GM18870 (cell line): ENCODE measurements around the gene TTLL5.

ENCODE experiments used
- ATAC-seq: cut with Tn5 transposase; IDR thresholded peaks from one replicate; pipeline ENCODE4 v1.9.1; 2021; ENCODE audit warnings: moderate library complexity; ENCODE audit not compliant: unreplicated experiment

Gene TTLL5

GRCh38 chr14:75794615-75795038 lies 133.6 kb downstream of the TTLL5 start:
- ATAC-seq, result no peak

DNA sequence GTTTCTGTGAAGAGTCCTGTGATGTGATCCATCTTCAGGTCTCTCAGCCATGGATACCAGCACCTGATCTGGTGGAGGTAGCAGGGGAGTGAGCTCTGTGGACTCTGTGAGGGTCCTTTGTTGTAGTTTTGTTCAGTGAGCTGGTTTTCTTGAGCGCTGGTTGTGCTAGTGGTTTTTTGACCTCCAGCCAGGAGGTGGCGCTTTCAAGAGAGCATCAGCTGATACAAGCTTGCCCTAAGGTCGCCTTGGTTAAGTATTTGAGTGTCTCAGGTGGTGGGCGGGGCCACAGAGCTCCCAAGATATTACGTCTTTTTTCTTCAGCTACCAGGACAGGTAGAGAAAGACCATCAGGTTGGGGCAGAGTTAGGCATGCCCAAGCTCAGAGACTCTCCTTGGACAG lies 139.7 kb downstream of the TTLL5 start:
- ATAC-seq, result no peak

GRCh38 chr14:75802486-75802885 lies 141.4 kb downstream of the TTLL5 start:
- no peak for ATAC-seq

DNA sequence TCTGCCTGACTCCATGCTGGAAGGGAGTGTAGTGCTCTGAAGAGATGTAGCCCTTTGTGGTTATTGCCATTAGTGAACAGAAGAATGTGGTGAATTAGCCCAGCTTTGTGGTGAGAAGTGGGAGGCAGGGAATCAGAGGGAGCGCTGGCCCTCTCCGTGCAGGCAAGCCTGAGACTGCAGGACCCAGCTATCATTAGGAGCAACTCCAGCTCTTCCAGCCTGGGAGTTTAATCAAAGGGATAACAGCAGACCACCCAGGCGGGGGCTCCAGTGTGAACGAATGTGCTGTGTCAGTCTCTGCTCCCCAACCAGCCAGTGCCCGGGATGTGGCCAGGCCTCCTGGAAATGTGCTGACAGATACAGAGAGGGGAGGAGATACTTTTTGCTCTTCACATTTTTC lies 142.7 kb downstream of the TTLL5 start:
- ATAC-seq, result no peak

DNA sequence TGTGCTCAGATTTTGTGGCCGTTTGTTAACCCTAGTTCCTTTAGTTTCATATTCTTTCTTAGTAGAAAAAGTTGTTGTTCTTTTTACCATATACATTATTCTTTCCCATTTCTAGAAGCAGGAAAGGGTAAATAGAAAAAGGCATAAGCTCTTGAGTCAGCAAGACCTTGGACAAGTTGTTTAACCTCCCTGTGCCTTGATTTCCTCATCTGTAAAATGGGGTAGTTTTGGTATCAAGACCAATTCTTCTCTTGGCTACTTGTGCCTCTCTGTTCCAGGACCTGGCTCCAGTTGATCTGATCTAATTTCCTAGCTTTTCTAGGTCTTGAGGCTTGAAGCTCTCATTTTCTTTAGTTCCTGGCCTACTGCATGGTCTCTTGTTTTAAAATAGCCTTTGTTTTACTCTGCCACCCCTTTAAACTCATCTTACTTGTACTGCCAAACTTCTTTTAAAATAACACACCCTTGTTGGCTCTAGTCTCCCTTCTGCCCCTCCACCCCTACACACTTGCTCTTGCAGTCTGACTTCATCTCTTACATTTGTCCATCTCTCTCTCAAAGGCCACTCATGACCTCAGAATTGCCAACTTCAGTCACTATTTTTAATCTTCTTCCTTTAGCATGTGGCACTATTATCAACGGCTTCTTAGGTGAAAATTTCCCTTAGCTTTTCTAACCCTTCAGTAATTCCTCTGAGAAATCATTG lies 143.7 kb downstream of the TTLL5 start:
- no peak for ATAC-seq

DNA sequence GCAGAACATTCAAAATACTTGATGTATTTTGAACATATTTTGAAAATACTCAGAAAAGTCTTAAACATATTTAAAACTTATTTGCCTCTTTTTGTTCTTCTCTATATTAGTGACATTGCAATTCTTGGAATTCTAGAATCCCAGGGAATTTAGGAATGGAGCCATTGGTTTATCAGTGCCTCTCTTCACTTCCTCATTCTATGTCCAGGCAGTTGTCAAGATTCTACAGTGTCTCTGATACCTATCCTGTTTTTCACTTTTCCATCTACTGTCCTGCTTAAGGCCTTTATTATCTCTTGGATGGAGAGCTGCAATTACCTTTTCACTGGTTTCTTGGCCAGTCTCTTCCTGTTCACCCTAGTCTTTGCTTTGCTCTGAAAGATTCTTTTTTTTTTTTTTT lies 144.6 kb downstream of the TTLL5 start:
- ATAC-seq, result no peak

- ATAC-seq, result no peak
Measured at GRCh38 chr14:75806352-75806832, 145.3 kb downstream of the TTLL5 start.

DNA sequence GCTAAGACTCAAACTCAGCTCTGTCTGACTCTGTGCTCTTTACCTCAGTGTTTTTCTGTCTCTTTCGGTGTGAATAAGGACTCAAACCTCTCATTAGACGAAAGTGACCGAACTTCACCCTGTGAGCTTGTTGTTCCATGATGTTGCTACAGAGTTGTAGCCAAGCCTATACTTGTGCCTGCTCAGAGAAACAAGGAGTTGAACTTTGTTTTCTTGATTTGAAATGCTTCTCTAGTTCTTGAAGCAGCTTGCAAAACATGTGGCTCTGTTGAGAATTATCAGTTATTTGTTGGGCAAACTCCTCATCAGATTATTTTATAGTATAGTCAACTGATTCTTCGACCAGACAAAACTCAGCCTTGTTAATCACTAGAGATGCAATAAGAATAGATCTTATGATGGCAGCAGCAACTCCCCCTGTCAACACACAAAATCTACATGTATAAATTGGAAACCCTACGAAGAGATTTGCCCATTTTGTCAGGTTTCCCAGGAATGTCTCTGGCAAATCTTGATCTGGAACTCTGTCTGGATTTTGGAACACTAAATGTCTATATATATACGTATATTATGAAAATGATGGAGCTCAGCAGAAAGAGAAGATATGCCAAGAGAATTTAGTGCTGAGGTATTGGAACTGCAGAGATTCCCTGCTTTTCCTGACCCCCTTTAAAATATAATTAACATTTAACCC lies 146.8 kb downstream of the TTLL5 start:
- ATAC-seq, result no peak

DNA sequence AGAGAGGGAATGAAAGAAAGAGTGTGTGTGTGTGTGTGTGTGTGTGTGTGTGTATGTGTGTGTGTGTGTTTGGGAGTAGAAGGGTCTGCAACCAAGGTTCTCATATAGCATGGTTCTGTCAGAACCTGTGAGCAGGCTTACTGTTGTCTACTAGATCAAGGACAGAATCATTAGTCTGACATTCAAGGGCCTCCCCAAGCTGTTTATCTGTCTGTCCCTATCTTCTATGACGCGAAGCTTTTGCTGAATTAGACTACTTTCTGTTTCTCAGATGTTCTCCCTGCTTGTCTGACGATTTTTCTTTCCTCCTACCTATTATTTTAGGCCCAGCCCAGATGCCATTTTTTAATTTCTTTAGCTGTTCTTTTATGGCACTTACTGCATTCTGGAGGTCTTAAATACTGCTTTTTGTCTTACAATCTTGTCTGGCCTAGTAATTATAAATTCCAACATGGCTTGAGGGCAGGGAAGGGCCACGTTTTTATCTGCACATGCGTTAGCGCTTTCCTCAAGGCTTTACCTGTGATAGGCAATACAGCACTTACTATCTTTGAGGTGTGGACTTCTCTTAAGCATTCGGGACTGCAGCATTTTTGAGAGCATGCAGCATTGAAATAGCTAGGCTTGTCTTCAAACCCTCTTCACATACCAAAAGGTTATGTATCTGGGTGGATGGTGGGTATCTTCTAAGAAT lies 150.2 kb downstream of the TTLL5 start:
- ATAC-seq, result no peak

- no peak for ATAC-seq
Measured at GRCh38 chr14:75811872-75812499, 150.9 kb downstream of the TTLL5 start.

- ATAC-seq, result no peak
Measured at GRCh38 chr14:75812622-75813021, 151.6 kb downstream of the TTLL5 start.

DNA sequence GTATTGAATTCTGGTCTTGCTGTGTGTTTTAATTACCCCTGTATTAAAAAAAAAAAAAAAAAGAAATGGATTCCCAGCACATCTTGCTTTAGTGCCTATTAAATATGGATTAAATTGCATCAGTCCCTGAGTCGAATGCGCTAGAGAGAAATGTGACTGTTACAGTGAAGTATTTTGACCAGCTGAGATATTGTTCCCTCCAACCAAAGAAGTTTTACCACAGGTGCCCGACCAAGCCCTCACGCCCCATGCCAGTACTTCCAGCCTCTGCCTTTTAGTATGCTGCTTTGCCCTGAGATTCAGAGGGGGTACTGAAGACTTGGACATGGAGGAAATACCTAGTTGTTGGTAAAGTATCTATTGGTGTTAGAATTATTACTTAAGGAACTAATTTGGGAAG lies 159.7 kb downstream of the TTLL5 start:
- ATAC-seq, result no peak

GRCh38 chr14:75821831-75822521 lies 160.9 kb downstream of the TTLL5 start:
- ATAC-seq, result no peak

DNA sequence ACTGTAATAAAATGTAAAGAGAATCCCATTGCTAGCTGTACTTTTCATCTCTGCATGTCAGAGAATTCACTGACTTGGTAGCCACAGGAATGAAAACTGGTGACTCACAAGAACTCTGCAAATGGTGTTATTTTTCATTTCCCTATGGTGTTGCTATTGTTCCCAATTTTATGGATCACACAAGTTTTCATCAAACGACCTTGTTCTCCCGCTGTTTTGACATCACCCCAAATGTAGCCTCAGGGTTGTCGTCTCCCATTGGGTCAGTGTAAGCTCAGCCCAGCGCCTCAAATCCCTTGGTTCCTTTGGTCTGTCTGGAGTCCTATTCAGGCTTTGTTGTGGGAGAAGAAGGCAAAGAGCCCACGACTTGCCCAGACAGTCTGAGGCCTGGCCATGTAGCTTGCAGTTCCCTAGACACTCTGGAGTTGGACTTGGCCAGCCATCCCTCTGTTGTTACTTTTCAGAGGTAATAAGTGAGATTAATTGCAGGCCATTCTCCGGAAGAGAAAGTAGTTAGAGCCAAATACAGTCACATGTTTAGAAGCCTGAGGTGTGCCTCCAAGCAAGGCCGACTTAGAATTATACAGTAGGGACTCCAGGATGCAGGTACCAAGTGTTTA lies 161.6 kb downstream of the TTLL5 start:
- ATAC-seq, result no peak

DNA sequence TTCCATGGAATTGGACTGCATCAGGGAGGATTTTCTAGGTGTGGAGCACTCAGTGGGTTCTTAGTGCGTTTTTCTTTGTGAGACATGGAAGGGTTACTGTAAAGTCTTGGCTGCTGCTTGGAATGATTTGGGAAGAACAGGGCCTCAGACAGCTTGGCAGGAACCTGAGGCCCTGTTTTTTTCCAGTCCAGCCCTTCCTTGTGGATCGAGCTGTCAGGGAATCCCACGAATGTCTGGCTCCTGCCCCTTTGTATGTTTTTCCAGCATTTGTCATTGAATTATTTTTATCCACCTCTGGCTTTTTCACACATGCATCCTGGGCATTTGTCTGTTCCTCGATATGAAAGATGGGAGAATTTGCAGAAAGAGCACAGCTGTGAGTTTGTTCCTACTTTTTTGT lies 162.3 kb downstream of the TTLL5 start:
- no peak for ATAC-seq

DNA sequence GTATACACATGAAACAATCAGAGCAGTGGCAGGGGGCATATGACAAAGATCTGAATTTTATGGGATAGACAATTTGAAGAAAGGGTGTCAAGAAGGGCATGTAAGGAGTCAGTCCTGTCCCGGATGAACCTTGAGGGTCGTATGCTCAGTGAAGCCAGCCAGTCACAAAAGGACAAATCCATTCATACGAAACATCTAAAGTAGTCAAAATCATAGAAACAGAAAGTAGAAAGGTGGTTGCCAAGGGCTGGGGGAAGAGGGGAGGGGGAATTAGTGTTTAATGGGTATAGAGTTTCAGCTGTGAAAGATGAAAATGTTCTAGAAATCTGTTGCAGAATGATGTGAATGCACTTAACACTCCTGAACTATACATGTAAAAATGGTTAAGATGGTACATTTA lies 163.3 kb downstream of the TTLL5 start:
- ATAC-seq, result no peak

DNA sequence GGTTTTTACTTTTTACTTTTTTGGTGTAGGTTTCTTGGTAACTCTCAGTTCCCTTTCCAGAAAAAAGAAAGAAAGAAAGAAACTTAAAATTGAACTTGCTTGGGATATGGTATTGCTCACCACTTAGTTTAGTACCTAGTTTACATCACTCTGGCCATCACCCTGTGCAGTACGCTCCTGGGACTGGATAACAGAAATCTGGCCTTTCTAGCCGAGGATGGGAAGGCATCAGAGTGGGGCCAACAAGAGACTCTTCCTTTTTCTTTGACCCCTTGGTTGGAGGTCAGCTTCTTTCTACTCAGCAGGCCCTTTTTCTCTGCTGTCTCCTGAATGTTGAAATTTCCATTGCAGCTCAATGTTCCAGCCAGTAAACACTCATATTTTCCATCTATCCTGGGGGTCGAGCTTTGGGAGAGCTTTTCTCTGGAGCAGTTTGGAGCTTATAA lies 164.1 kb downstream of the TTLL5 start:
- ATAC-seq, result no peak

DNA sequence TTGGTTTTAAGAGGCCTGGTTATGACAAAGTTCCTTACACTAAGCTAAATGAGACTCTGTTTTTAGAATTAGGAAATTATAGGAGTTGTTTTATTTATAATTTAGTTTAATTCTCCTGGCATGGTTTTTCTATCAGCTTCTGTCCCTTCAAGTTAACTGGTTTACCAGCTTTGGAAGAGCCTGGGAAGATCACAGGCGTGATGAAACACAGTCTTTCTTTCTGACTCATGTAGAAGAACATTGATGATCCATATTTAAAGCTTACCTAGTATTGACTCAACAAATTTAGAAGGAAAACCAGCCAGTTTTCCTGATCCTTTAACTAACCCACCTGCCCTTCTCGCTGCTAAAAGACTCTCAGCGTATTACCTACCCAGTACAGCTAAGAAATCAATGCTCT lies 165.6 kb downstream of the TTLL5 start:
- no peak for ATAC-seq

- no peak for ATAC-seq
Measured at GRCh38 chr14:75827331-75827730, 166.3 kb downstream of the TTLL5 start.

GRCh38 chr14:75829316-75829715 lies 168.3 kb downstream of the TTLL5 start:
- ATAC-seq, result no peak
